C1 segment of cervical spinal cord (tissue), 14 donors: Measurements from ENCODE around the gene RILPL2.
"Not testable (repeated sequence)": the region's sequence is repeated elsewhere in the genome, so short reads cannot be mapped to it uniquely, and the experiment has no call there.

Experiments used
- DNase-seq, 14 donors: peaks; one replicate each; lab custom pipeline; 2025; lab: John Stamatoyannopoulos, UW

RILPL2 gene

GRCh38 chr12:123384318-123384993 lies 52.0 kb downstream of the RILPL2 start:
- peak in 1 of 14 donors; percentile 25 for DNase-seq

- DNase-seq, result no peak
Measured at GRCh38 chr12:123382684-123383083, 53.8 kb downstream of the RILPL2 start.

GRCh38 chr12:123379391-123379790 lies 57.1 kb downstream of the RILPL2 start:
- no peak for DNase-seq

- not testable (repeated sequence) for DNase-seq
Measured at GRCh38 chr12:123372415-123372814, 64.1 kb downstream of the RILPL2 start.

GRCh38 chr12:123371667-123372368 lies 64.7 kb downstream of the RILPL2 start:
- not testable (repeated sequence) for DNase-seq

- no peak for DNase-seq
Measured at GRCh38 chr12:123369229-123369628, 67.3 kb downstream of the RILPL2 start.

GRCh38 chr12:123368431-123368830 lies 68.1 kb downstream of the RILPL2 start:
- DNase-seq, result not testable (repeated sequence)

- DNase-seq, result no peak
Measured at GRCh38 chr12:123367511-123367910, 69.0 kb downstream of the RILPL2 start.
